ENCODE data around the gene DOCK8. TPM values are rescaled to one million over a fixed set of nuclear protein-coding genes. Genes with fewer than 3 reads are reported as not detected.

The DOCK8 gene
- total and polyA plus RNA-seq, 2 experiments from 2014 or later: 0.94 to 1.2 TPM

DNA sequence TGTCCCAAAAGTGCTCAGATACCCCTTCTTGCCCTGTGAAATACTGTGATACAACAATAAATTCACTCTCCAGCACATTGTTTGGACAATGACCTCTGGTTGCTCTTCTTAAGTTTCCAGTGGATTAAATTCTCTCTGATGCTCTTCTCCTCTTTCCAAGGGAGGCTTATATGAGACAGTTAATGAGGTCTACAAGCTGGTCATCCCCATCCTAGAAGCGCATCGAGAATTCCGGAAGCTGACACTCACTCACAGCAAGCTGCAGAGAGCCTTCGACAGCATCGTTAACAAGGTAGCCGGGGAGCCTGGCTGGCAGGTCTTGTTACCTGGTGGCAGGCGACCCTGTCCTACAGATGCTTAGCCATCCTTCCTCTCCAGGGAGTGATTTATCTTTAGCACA lies 226.5 kb downstream of the DOCK8 start:
- ATAC-seq: no peak
- DNase-seq (ENCODE audit: low spot score): no peak
- no peaks in the 10 kb centered on the region for H3K79me2 ChIP-seq (replicated peaks; ENCODE audit: insufficient read depth)
- no peaks in the 10 kb centered on the region; the same call in 1 of the 2 replicates for H3K4me1 ChIP-seq (ENCODE audit: insufficient read depth)
- H3K4me2 ChIP-seq: no peak overlapping the region
- H3F3A ChIP-seq (replicated peaks; ENCODE audit: low read depth): no peaks in the 10 kb centered on the region
- Mint-ChIP-seq H3K36me3 (ENCODE audit: low read depth) (peaks cover 15% of the 10 kb centered on the region; the same call in 2 of the 3 replicates), H3K4me3 (no peak overlapping the region), H3K27ac (no peak overlapping the region), H3K9me3 (peaks cover 12% of the 10 kb centered on the region; the same call in 1 of the 3 replicates), H3K27me3 (ENCODE audit: insufficient read depth, low read depth, poor library complexity) (peaks cover 3% of the 10 kb centered on the region), H3K4me1 (no peaks in the 10 kb centered on the region)
- no peak overlapping the region for H3K4me3 ChIP-seq
- H3K36me3 ChIP-seq (ENCODE audit: insufficient read depth): no peaks in the 10 kb centered on the region
- peaks cover 4% of the 10 kb centered on the region; the same call in 1 of the 2 replicates for H3K9me2 ChIP-seq (ENCODE audit: insufficient read depth)
- H3K27ac ChIP-seq (ENCODE audit: low read depth): no peak overlapping the region
- H4K20me1 ChIP-seq (replicated peaks; ENCODE audit: insufficient read depth): no peaks in the 10 kb centered on the region
- no peak overlapping the region for H2AFZ ChIP-seq
- no peaks in the 10 kb centered on the region for H3K27me3 ChIP-seq (ENCODE audit: insufficient read depth)
- TF ChIP-seq EZH2 (IDR thresholded peaks at IDR 0.05; ENCODE audit: low read depth, unreplicated experiment): no peak
- no peak for TF ChIP-seq STAT1 (IDR thresholded peaks at IDR 0.05; ENCODE audit: unreplicated experiment)
- TF ChIP-seq, protein P1, sequence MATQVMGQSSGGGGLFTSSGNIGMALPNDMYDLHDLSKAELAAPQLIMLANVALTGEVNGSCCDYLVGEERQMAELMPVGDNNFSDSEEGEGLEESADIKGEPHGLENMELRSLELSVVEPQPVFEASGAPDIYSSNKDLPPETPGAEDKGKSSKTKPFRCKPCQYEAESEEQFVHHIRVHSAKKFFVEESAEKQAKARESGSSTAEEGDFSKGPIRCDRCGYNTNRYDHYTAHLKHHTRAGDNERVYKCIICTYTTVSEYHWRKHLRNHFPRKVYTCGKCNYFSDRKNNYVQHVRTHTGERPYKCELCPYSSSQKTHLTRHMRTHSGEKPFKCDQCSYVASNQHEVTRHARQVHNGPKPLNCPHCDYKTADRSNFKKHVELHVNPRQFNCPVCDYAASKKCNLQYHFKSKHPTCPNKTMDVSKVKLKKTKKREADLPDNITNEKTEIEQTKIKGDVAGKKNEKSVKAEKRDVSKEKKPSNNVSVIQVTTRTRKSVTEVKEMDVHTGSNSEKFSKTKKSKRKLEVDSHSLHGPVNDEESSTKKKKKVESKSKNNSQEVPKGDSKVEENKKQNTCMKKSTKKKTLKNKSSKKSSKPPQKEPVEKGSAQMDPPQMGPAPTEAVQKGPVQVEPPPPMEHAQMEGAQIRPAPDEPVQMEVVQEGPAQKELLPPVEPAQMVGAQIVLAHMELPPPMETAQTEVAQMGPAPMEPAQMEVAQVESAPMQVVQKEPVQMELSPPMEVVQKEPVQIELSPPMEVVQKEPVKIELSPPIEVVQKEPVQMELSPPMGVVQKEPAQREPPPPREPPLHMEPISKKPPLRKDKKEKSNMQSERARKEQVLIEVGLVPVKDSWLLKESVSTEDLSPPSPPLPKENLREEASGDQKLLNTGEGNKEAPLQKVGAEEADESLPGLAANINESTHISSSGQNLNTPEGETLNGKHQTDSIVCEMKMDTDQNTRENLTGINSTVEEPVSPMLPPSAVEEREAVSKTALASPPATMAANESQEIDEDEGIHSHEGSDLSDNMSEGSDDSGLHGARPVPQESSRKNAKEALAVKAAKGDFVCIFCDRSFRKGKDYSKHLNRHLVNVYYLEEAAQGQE (IDR thresholded peaks at IDR 0.05; ENCODE audit: unreplicated experiment): no peak
- TF ChIP-seq POLR2AphosphoS5 (IDR thresholded peaks at IDR 0.05; ENCODE audit: low read depth): no peak
- no peak for TF ChIP-seq JUNB (IDR thresholded peaks at IDR 0.05; ENCODE audit: unreplicated experiment)
- no peak for TF ChIP-seq ZNF114 (CRISPR knock-in tag; IDR thresholded peaks at IDR 0.05)
- no peak for TF ChIP-seq CREB1 (CRISPR knock-in tag; IDR thresholded peaks at IDR 0.05; ENCODE audit: low read depth)
- TF ChIP-seq, protein P2, sequence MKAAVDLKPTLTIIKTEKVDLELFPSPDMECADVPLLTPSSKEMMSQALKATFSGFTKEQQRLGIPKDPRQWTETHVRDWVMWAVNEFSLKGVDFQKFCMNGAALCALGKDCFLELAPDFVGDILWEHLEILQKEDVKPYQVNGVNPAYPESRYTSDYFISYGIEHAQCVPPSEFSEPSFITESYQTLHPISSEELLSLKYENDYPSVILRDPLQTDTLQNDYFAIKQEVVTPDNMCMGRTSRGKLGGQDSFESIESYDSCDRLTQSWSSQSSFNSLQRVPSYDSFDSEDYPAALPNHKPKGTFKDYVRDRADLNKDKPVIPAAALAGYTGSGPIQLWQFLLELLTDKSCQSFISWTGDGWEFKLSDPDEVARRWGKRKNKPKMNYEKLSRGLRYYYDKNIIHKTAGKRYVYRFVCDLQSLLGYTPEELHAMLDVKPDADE (IDR thresholded peaks at IDR 0.05): no peak
- TF ChIP-seq ZNF331 (CRISPR knock-in tag; IDR thresholded peaks at IDR 0.05; ENCODE audit: low read depth): no peak
- TF ChIP-seq EZH2phosphoT487 (IDR thresholded peaks at IDR 0.05; ENCODE audit: unreplicated experiment): no peak
- TF ChIP-seq CTCF (conservative IDR thresholded peaks at IDR 0.05; ENCODE audit: low read depth in 2 of 2): no peak
- no peak for TF ChIP-seq ZNF462 (CRISPR knock-in tag; IDR thresholded peaks at IDR 0.05)
- no peak for TF ChIP-seq NANOG (IDR thresholded peaks at IDR 0.05; ENCODE audit: borderline replicate concordance)

All from GM23338 (cell line).